Dendritic cell treated with granulocyte-macrophage colony-stimulating factor and Interleukin-4, amounts not matched to agents 40 ng/mL and 50 ng/mL, for 4 days (primary cell): ENCODE data around the gene RBMX2.
"Not testable (repeated sequence)": the region's sequence is repeated elsewhere in the genome, so short reads cannot be mapped to it uniquely, and the experiment has no call there.

ENCODE experiments used
- H3K27ac Mint-ChIP-seq: one replicate; pipeline ENCODE4 v1.8.0; 2022; ENCODE audit warnings: mild to moderate bottlenecking, mixed read lengths
- H3K27me3 Mint-ChIP-seq: one replicate; pipeline ENCODE4 v1.8.0; 2022; ENCODE audit warnings: mild to moderate bottlenecking, mixed read lengths
- H3K36me3 Mint-ChIP-seq: one replicate; pipeline ENCODE4 v1.8.0; 2022; ENCODE audit warnings: low read depth, mixed read lengths
- H3K4me1 Mint-ChIP-seq: one replicate; pipeline ENCODE4 v1.8.0; 2022; ENCODE audit warnings: low read depth, mixed read lengths
- H3K4me3 Mint-ChIP-seq: one replicate; pipeline ENCODE4 v1.8.0; 2022; ENCODE audit warnings: mild to moderate bottlenecking, moderate library complexity, mixed read lengths
- H3K9me3 Mint-ChIP-seq: one replicate; pipeline ENCODE4 v1.8.0; 2022; ENCODE audit warnings: mixed read lengths
- intact Hi-C: fragments of 100-400 bp; cut with micrococcal nuclease; formaldehyde crosslinking; loops from one replicate; pipeline ENCODE4 v1.15.0; 2022

Gene RBMX2

DNA sequence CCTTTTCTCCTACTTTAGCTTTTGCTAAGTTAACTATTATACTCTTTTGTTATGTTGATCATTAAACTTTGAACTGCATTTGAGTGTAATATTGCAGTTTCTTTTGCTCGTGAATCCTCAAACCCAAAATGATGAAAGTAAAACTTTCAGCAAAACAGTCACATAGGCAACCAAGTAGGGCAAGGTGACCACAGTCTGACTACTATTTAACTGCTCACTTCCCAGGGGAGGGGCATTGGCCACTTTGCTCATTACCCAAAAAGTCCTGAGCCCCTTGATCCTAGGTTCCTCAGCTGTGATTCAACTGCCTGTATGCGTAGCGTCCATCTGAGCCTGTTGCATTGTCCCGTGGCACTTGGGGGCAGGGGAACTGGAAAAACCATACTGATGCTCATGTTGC lies 17.0 kb downstream of the RBMX2 start:
- H3K9me3 Mint-ChIP-seq: no peaks in the 10 kb centered on the region

GRCh38 chrX:130419263-130419662 lies 17.5 kb downstream of the RBMX2 start:
- Mint-ChIP-seq H3K36me3 (peaks cover 9% of the 10 kb centered on the region), H3K9me3 (no peaks in the 10 kb centered on the region), H3K4me1 (no peaks in the 10 kb centered on the region), H3K27me3 (no peaks in the 10 kb centered on the region), H3K4me3 (no peak overlapping the region), H3K27ac (no peak overlapping the region)
- intact Hi-C loops: no loop called here

More for the DNA sequence above, 17.0 kb downstream of the RBMX2 start:
- intact Hi-C loops: no loop called here
- Mint-ChIP-seq H3K4me3 (no peak overlapping the region), H3K36me3 (peaks cover 12% of the 10 kb centered on the region), H3K4me1 (no peaks in the 10 kb centered on the region), H3K27ac (no peak overlapping the region), H3K27me3 (no peaks in the 10 kb centered on the region)

GRCh38 chrX:130426531-130426930 lies 24.7 kb downstream of the RBMX2 start:
- H3K4me1 Mint-ChIP-seq: no peaks in the 10 kb centered on the region
- no peaks in the 10 kb centered on the region for H3K27me3 Mint-ChIP-seq
- no peaks in the 10 kb centered on the region for H3K36me3 Mint-ChIP-seq
- no peak overlapping the region for H3K4me3 Mint-ChIP-seq
- no peak overlapping the region for H3K27ac Mint-ChIP-seq
- intact Hi-C loops: no loop called here
- no peaks in the 10 kb centered on the region for H3K9me3 Mint-ChIP-seq

GRCh38 chrX:130429236-130429635 lies 27.4 kb downstream of the RBMX2 start:
- H3K4me3 Mint-ChIP-seq, H3K9me3 Mint-ChIP-seq, intact Hi-C loops, H3K27ac Mint-ChIP-seq, H3K36me3 Mint-ChIP-seq, H3K4me1 Mint-ChIP-seq, H3K27me3 Mint-ChIP-seq: not testable (repeated sequence)

- peaks cover 3% of the 10 kb centered on the region for H3K27me3 Mint-ChIP-seq
- H3K4me1 Mint-ChIP-seq: no peaks in the 10 kb centered on the region
- no peaks in the 10 kb centered on the region for H3K36me3 Mint-ChIP-seq
- intact Hi-C loops: no loop called here
- H3K27ac Mint-ChIP-seq: no peak overlapping the region
- H3K4me3 Mint-ChIP-seq: no peak overlapping the region
- no peaks in the 10 kb centered on the region for H3K9me3 Mint-ChIP-seq
Measured at GRCh38 chrX:130435937-130436336, 34.1 kb downstream of the RBMX2 start.

GRCh38 chrX:130437996-130438395 lies 36.2 kb downstream of the RBMX2 start:
- H3K4me1 Mint-ChIP-seq, H3K27me3 Mint-ChIP-seq, H3K4me3 Mint-ChIP-seq, intact Hi-C loops, H3K9me3 Mint-ChIP-seq, H3K36me3 Mint-ChIP-seq, H3K27ac Mint-ChIP-seq: not testable (repeated sequence)

GRCh38 chrX:130443875-130444274 lies 42.1 kb downstream of the RBMX2 start:
- intact Hi-C loops: no loop called here
- Mint-ChIP-seq H3K27me3 (peaks cover 3% of the 10 kb centered on the region), H3K36me3 (no peaks in the 10 kb centered on the region), H3K4me1 (no peaks in the 10 kb centered on the region), H3K27ac (no peak overlapping the region), H3K4me3 (no peak overlapping the region), H3K9me3 (no peaks in the 10 kb centered on the region)

GRCh38 chrX:130444641-130445336 lies 43.0 kb downstream of the RBMX2 start:
- Mint-ChIP-seq H3K4me1 (no peaks in the 10 kb centered on the region), H3K9me3 (no peaks in the 10 kb centered on the region), H3K27me3 (peaks cover 1% of the 10 kb centered on the region), H3K36me3 (no peaks in the 10 kb centered on the region), H3K27ac (no peak overlapping the region), H3K4me3 (no peak overlapping the region)
- intact Hi-C loops: no loop called here

- Mint-ChIP-seq H3K9me3 (peaks cover 3% of the 10 kb centered on the region), H3K27me3 (no peaks in the 10 kb centered on the region), H3K27ac (no peak overlapping the region), H3K36me3 (no peaks in the 10 kb centered on the region), H3K4me3 (no peak overlapping the region), H3K4me1 (no peaks in the 10 kb centered on the region)
- intact Hi-C loops: no loop called here
Measured at GRCh38 chrX:130446974-130447373, 45.2 kb downstream of the RBMX2 start.
